22Rv1 (cell line): ENCODE measurements around the gene PCARE.

Experiments
- ZFX ChIP-seq: fragments of 450-650 bp; IDR thresholded peaks from 2 replicates; pipeline ENCODE4 v1.6.1; 2017; ENCODE audit warnings: antibody characterized with exemption, borderline replicate concordance
- TF ChIP-seq, protein P1 (sequence below): fragments of 450-650 bp; IDR thresholded peaks from 2 replicates; pipeline ENCODE4 v1.5.1; 2017; ENCODE audit warnings: mild to moderate bottlenecking

DNA sequence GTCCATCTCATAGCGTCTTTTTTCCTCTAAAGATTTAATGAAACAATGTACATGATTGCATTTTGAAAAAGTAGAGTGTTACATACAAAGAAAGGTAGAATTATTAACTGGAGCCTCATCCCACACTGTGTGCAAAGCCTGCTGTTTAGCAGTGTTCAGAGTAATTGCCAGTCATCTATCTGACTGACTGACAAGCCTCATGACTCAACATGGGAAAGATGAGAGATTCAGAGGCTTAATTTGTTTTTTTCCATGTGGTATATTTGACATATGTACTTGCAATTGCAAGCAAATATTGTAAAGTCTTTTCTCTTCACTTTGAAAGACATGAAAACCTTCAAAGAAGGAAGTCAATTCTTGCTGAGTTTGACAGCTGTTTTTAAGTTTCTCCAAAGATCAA is 14.7 kb downstream of the PCARE start:
- TF ChIP-seq, protein P1, sequence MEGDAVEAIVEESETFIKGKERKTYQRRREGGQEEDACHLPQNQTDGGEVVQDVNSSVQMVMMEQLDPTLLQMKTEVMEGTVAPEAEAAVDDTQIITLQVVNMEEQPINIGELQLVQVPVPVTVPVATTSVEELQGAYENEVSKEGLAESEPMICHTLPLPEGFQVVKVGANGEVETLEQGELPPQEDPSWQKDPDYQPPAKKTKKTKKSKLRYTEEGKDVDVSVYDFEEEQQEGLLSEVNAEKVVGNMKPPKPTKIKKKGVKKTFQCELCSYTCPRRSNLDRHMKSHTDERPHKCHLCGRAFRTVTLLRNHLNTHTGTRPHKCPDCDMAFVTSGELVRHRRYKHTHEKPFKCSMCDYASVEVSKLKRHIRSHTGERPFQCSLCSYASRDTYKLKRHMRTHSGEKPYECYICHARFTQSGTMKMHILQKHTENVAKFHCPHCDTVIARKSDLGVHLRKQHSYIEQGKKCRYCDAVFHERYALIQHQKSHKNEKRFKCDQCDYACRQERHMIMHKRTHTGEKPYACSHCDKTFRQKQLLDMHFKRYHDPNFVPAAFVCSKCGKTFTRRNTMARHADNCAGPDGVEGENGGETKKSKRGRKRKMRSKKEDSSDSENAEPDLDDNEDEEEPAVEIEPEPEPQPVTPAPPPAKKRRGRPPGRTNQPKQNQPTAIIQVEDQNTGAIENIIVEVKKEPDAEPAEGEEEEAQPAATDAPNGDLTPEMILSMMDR: no peak
- TF ChIP-seq ZFX: no peak
